GM18520 (cell line): ENCODE measurements around the gene COL12A1.

ENCODE experiments used
- ATAC-seq: cut with Tn5 transposase; IDR thresholded peaks from one replicate; pipeline ENCODE4 v1.9.1; 2021; ENCODE audit not compliant: unreplicated experiment

Gene COL12A1

DNA sequence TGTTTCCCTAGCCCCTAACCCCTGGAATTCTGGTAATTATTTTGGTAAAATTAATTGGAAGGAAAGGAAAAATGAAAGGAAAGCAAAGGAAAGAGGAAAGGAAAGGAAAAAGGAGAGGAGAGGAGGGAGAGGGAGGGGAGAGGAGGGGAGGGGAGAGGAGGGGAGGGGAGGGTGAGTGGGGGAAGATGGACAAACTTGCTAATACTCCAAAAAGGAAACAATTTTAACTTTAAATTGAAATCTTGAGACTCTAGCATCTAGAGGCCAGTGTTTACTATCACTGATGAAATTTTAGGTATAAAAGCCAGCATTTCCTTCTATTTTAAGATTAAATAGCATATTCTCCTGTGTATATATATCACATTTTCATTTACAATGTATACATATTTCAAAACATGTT is 156.5 kb downstream of the COL12A1 start:
- ATAC-seq: no peak

GRCh38 chr6:75044846-75045245 is 161.0 kb downstream of the COL12A1 start:
- no peak for ATAC-seq

- ATAC-seq: no peak
Measured at GRCh38 chr6:75041381-75041780, 164.5 kb downstream of the COL12A1 start.
